RWPE1 (cell line): ENCODE data around the gene STK24.
A peak's percentile ranks its signal among the peaks of the same experiment; 100 is the strongest.

ENCODE experiments used
- CTCF ChIA-PET: fragments of 350-600 bp; sonication (Branson Sonifier 250); formaldehyde crosslinking; extraction: SDS; loops from one replicate; lab custom pipeline; 2021; lab: Yijun Ruan, JAX
- POLR2A ChIA-PET: fragments of 400-600 bp; formaldehyde crosslinking; extraction: SDS; loops from one replicate; lab custom pipeline; 2020; ENCODE audit warnings: antibody characterized with exemption; ENCODE audit not compliant: low non-redundant PET; lab: Yijun Ruan, JAX
- DNase-seq: peaks from one replicate; pipeline ENCODE4 v3.0.0; 2012; ENCODE audit warnings: low spot score
- H3K27ac ChIP-seq: fragments of 450-650 bp; 2 replicates; pipeline ENCODE4 v1.5.1; 2017
- TF ChIP-seq, protein P1 (sequence below): fragments of 450-650 bp; conservative IDR thresholded peaks from 2 replicates; pipeline ENCODE4 v1.5.1; 2017; ENCODE audit warnings: low read depth, mild to moderate bottlenecking

STK24 gene

DNA sequence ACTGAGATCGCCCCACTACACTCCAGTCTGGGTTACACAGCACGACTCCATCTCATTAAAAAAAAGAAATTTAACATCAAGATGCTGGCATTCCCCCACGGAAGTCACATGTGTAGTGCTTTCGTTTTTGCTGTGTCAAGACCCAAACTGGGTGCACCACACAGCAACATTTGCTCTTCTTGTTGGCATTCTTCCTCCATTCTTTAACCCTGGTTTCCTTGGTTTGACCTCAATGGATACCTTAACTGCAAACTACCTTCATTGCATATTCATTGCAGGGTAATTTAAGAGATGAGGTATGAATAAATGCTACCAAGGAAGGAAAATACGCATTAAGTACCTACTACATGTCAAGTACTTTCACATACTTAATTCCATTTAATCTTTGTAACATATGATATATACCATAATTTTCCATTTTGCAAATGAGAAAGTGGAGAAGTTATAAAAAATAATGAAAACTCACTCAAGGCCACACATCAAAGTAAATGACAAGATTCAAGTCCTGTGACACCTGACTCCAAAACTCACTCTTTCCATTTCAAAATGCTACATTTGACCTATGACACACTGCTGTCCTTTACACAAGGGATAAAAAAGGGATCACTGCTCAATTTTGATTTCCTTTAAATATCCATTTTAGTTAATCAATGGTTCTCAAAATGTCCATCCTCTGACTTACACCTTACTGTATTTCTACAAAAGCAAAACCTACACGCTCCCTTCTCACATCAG is 59.2 kb downstream of the STK24 start:
- CTCF ChIA-PET, result no interaction called here
- H3K27ac ChIP-seq, result no peak overlapping the region
- POLR2A ChIA-PET, result no interaction called here
- TF ChIP-seq, protein P1, sequence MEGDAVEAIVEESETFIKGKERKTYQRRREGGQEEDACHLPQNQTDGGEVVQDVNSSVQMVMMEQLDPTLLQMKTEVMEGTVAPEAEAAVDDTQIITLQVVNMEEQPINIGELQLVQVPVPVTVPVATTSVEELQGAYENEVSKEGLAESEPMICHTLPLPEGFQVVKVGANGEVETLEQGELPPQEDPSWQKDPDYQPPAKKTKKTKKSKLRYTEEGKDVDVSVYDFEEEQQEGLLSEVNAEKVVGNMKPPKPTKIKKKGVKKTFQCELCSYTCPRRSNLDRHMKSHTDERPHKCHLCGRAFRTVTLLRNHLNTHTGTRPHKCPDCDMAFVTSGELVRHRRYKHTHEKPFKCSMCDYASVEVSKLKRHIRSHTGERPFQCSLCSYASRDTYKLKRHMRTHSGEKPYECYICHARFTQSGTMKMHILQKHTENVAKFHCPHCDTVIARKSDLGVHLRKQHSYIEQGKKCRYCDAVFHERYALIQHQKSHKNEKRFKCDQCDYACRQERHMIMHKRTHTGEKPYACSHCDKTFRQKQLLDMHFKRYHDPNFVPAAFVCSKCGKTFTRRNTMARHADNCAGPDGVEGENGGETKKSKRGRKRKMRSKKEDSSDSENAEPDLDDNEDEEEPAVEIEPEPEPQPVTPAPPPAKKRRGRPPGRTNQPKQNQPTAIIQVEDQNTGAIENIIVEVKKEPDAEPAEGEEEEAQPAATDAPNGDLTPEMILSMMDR, result no peak
- DNase-seq, result no peak

DNA sequence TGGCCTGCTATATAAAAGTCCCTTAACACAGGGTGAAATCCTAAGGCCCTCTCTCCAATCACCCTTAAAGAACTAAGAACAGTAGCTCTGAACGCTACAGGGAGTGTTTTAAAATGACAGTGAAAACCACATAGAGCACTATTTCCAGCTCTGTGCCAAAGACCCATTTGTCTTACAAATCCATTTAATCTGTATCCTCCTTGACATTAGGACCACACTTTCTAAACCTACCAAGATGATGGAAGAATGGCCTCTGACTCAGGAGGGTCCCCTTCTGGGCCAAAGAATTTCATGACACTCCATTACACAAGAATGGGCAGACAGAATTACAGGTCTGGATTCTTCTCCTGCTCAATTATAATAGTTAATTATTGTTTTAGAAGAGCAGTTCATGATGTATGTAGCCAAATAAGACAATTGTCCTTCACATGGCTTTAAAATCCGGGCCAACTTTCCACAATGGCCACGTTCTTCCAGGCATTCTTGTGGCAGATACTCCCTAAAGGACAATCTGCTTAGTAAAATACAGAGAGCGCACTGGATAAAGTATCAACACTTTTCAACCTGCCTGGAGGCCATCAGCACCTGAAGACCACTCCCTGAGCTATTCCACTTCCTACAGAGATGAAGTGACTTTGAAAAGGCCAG is 61.0 kb downstream of the STK24 start:
- ChIA-PET CTCF (no interaction called here), POLR2A (interaction anchor here (0.6 kb wide), 1 partner anchor 60 kb away, joined by 3 read pairs; no protein-coding TSS in a partner anchor)
- TF ChIP-seq, protein P1, result no peak
- H3K27ac ChIP-seq, result no peak overlapping the region
- DNase-seq, result no peak

DNA sequence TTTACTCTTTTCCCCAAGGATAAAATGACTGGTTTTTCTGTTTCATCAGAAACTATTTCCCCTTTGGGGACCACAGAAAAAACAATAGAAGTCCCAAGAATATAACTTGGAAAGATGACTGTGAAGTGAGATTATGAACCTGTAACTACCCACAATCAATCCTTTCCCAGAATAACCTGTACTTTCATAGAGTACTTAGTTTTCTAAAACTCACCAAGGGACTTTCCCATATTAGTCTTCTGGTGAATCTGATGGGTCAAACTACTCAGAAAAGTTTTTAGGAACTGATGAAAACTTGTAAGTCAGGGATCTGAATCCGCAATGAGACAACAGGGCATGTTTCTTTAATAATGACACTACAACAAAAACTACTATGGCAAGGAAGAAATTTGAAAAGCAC is 62.6 kb downstream of the STK24 start:
- CTCF ChIA-PET, result no interaction called here
- H3K27ac ChIP-seq, result no peak overlapping the region
- TF ChIP-seq, protein P1, result no peak
- no peak for DNase-seq
- POLR2A ChIA-PET, result no interaction called here

DNA sequence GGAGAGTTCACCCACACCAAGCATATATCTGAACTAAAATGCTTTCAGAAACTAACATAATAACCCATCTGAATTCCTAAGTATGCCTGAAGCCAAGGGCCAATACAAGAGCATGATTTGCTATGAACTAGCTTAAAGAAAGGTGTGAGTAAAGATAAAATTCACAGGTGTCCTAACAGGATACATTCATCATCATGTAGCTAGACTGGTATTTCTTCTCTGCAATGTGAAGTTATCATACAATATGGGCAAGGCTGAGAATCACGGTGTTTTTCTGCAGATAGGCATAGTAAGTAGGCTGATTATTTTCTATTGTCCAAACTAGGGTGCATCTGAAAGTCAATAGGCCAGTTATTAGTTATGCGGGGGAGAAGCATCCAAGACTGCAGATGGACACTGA is 63.1 kb downstream of the STK24 start:
- POLR2A ChIA-PET, result no interaction called here
- CTCF ChIA-PET, result no interaction called here
- H3K27ac ChIP-seq, result no peak overlapping the region
- DNase-seq, result no peak
- TF ChIP-seq, protein P1, result no peak

DNA sequence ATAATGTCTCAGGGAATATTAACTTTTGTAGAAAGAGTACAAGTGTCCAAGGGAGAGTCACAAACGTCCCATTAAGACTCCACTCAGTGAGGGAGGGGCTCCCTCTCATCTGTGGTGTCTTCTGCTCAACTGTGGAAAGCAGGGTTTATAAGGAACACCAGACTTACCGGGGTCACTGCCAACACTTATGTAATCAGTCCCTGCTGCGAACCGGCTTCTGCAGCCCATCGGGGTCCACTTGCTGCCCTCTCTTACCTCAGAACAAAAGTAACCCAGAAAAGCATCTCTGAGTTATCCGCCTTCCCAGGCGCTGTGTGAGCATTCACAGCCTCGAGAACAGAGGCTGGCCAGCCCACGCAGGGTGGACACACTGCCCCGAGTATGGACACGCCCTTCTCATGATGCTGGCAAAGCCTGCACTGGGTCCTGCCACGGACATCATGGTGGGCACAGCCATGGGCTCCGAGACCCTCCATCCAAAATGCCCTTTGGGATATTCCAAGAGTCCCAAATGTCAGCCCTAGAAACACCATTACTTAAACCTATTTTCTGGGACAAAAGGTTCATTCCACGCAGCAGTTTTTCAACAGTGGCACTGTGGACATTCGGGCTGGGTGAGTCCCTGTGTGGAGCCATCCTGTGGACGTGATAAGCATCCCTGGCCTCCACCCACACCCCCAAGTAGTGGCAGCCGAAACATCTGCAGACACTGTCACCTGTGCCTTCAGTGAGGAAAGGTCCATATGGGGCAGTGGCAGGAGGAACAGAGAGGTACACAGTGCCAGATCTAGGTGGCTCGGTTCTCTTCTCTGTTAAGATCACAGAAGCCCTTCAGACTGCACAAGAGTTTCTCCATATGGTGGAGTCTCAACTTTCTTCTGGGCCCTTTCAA is 63.9 kb downstream of the STK24 start:
- TF ChIP-seq, protein P1, result no peak
- POLR2A ChIA-PET, result no interaction called here
- CTCF ChIA-PET, result no interaction called here
- H3K27ac ChIP-seq, result peak overlapping the region; percentile 24
- no peak for DNase-seq

DNA sequence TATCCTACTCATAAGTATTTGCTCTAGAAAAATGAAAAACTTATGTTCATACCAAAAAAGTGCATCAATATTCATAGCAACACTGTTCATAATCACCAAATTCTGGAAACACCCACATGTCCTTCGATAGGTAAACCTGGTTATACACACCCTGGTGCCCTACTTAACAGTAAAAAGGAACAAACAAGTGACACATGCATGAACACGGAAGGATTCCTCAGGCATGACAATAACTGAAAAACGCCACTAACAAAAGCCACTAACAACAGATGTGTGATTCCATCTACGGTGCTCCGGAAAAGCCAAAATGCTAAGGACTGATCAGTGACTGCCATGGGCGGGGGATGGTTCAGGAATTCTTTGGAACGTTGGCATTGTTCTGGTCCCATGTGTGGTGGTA is 65.5 kb downstream of the STK24 start:
- CTCF ChIA-PET, result no interaction called here
- H3K27ac ChIP-seq, result no peak overlapping the region
- TF ChIP-seq, protein P1, result no peak
- no peak for DNase-seq
- POLR2A ChIA-PET, result no interaction called here
